Lung (tissue), 12 donors: Measurements from ENCODE around the gene MYO19. TPM values are rescaled to one million over a fixed set of nuclear protein-coding genes. Genes with fewer than 3 reads are reported as not detected.

Experiments used
- ATAC-seq: fragments of 200-7000 bp; cut with Tn5 transposase; one replicate; pipeline ENCODE4 v1.9.1; 2020; ENCODE audit warnings: moderate number of reproducible peaks; ENCODE audit not compliant: insufficient read depth, low FRiP score
- DNase-seq, 3 donors: peaks; one replicate each; pipeline ENCODE4 v3.0.0-alpha.2; 2013 to 2017
- H3K27ac ChIP-seq, 2 donors: one replicate each; pipeline ENCODE4 v1.5.1; 2013; ENCODE audit warnings: mild to moderate bottlenecking in 2 of 2, moderate library complexity in 2 of 2, control low read depth in 1 of 2, inconsistent platforms in 1 of 2, low read depth in 1 of 2, low read length in 1 of 2
- H3K27me3 ChIP-seq, 3 donors: one replicate each; pipeline ENCODE4 v1.5.1; 2013; ENCODE audit warnings: low read length in 2 of 3; ENCODE audit not compliant: control insufficient read depth in 3 of 3, insufficient read depth in 3 of 3
- H3K36me3 ChIP-seq, 4 donors: one replicate each; pipeline ENCODE4 v1.5.1; 2013; ENCODE audit warnings: low read length in 4 of 4, mild to moderate bottlenecking in 1 of 4, moderate library complexity in 1 of 4; ENCODE audit not compliant: control insufficient read depth in 4 of 4, insufficient read depth in 4 of 4
- H3K4me1 ChIP-seq, 5 donors: one replicate each; pipeline ENCODE4 v1.5.1; 2013; ENCODE audit warnings: low read length in 5 of 5, mild to moderate bottlenecking in 2 of 5, moderate library complexity in 1 of 5; ENCODE audit not compliant: control insufficient read depth in 5 of 5, insufficient read depth in 5 of 5
- H3K4me3 ChIP-seq: one replicate; pipeline ENCODE4 v1.5.1; 2013; ENCODE audit warnings: mild to moderate bottlenecking, control low read depth, moderate library complexity
- H3K9ac ChIP-seq, 2 donors: one replicate each; pipeline ENCODE4 v1.5.1; 2013; ENCODE audit warnings: low read length in 2 of 2, control low read depth in 1 of 2; ENCODE audit not compliant: insufficient read depth in 1 of 2
- H3K9me3 ChIP-seq, 4 donors: one replicate each; pipeline ENCODE4 v1.5.1; 2013; ENCODE audit warnings: low read length in 3 of 4, mild to moderate bottlenecking in 1 of 4, moderate library complexity in 1 of 4; ENCODE audit not compliant: control insufficient read depth in 4 of 4, insufficient read depth in 3 of 4
- WGBS, 2 donors: extraction: QIAGEN DNeasy Blood & Tissue Kit; methylation state at CpG; one replicate each; pipeline ENCODE4 v1.1.7; 2013; 5-methylcytosine and 5-hydroxymethylcytosine counted together
- polyA plus RNA-seq, 2 donors: library from polyadenylated mRNA; stranded (reverse); fragments of 200-250 nt; gene quantifications; one replicate each; pipeline ENCODE4 v1.2.1, GENCODE V29; 2013
- total RNA-seq, 2 donors: library from RNA; depleted of rRNA in 1 of 2; stranded (reverse); fragments of >200 nt in 1 of 2; gene quantifications; one replicate each; pipeline ENCODE4 v1.2.1, GENCODE V29; 2014 to 2021
- TF ChIP-seq, protein P1 (sequence below): IDR thresholded peaks from 2 replicates; pipeline ENCODE4 v1.5.1; 2012; ENCODE audit warnings: mild to moderate bottlenecking; ENCODE audit errors: control extremely low read depth, extremely low read depth
- donor health status: control.
- donor health status: control.
- donor health status: Bipolar disorder and iron deficiency.
- donor health status: healthy.
- donor health status: DM: yes; HTN: yes; CAD: no.

MYO19 gene
- total and polyA plus RNA-seq, 4 donors, result 26.5 to 66.6 (median 35.0) TPM

DNA sequence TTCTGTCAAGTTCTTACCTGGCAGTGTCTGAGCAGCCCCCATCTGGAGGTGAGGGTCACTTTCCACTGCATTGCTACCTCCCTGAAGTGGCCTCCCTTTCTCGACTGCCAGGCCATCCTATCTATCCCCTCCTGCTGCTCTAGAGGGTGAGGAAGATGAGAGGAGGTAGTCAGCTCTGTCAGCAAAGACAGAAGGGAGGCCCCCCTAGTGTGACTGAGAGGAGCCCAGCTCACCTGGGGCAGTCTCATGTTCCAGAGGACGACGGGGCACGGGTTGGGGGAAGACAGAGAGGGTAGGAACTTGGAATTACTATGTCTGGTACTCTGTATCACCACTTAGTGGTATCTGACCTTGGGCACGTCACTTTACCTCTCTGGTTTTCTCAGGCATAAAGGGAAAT, 22.0 kb downstream of the MYO19 start:
- no peaks in the 10 kb centered on the region for H3K9me3 ChIP-seq
- H3K9ac ChIP-seq, result no peak overlapping the region
- H3K27me3 ChIP-seq, result no peaks in the 10 kb centered on the region
- H3K4me3 ChIP-seq, result no peak overlapping the region
- no peaks in the 10 kb centered on the region for H3K4me1 ChIP-seq
- H3K27ac ChIP-seq, result no peak overlapping the region
- DNase-seq, result no peak
- no peak for ATAC-seq
- TF ChIP-seq, protein P1, sequence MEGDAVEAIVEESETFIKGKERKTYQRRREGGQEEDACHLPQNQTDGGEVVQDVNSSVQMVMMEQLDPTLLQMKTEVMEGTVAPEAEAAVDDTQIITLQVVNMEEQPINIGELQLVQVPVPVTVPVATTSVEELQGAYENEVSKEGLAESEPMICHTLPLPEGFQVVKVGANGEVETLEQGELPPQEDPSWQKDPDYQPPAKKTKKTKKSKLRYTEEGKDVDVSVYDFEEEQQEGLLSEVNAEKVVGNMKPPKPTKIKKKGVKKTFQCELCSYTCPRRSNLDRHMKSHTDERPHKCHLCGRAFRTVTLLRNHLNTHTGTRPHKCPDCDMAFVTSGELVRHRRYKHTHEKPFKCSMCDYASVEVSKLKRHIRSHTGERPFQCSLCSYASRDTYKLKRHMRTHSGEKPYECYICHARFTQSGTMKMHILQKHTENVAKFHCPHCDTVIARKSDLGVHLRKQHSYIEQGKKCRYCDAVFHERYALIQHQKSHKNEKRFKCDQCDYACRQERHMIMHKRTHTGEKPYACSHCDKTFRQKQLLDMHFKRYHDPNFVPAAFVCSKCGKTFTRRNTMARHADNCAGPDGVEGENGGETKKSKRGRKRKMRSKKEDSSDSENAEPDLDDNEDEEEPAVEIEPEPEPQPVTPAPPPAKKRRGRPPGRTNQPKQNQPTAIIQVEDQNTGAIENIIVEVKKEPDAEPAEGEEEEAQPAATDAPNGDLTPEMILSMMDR, result no peak
- 95% methylated on average over 5 of the region's 5 CpGs for WGBS, 2 donors
- peaks cover 3 to 39% (median 6%) of the 10 kb centered on the region in 4 donors for H3K36me3 ChIP-seq

DNA sequence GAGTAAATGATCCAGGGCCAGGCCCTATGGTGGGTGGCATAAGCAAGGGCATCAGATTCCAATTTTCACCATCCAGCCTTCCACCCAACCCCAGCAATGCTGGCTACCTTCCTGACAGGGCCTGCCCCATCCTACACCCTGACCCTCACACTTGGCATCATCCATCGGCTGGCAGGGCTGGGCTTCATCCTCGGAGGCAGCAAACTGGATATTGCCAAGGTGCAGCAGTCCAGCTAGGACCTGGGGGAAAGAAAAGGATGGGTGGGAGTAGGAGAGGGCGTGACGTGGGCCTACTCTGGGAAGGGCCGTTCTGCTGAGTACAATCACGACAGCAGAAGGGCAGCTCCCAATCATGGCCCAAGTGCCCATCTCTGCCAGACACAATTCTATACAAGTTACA, 23.5 kb downstream of the MYO19 start:
- ATAC-seq, result no peak
- H3K9ac ChIP-seq, result no peak overlapping the region
- WGBS, 2 donors, result 96 to 100% methylated on average over 6 of the region's 6 CpGs
- H3K36me3 ChIP-seq, result peaks cover 3 to 48% (median 8%) of the 10 kb centered on the region in 4 donors
- H3K4me1 ChIP-seq, result no peaks in the 10 kb centered on the region
- no peak overlapping the region for H3K4me3 ChIP-seq
- no peaks in the 10 kb centered on the region for H3K27me3 ChIP-seq
- H3K27ac ChIP-seq, result no peak overlapping the region
- no peak for DNase-seq
- H3K9me3 ChIP-seq, result no peaks in the 10 kb centered on the region
- TF ChIP-seq, protein P1, result no peak

GRCh38 chr17:36510636-36511035, 24.0 kb downstream of the MYO19 start:
- no peaks in the 10 kb centered on the region for H3K9me3 ChIP-seq
- H3K27me3 ChIP-seq, result no peaks in the 10 kb centered on the region
- no peak overlapping the region for H3K4me3 ChIP-seq
- TF ChIP-seq, protein P1, result no peak
- H3K4me1 ChIP-seq, result no peaks in the 10 kb centered on the region
- no peak overlapping the region for H3K27ac ChIP-seq
- WGBS, 2 donors, result 90 to 91% methylated on average over 14 of the region's 14 CpGs
- H3K36me3 ChIP-seq, result peaks cover 0 to 46% (median 11%) of the 10 kb centered on the region in 4 donors
- H3K9ac ChIP-seq, result no peak overlapping the region
- ATAC-seq, result no peak
- DNase-seq, result no peak
